Muscle of leg (tissue), 11 donors: ENCODE results near the gene SPO11. TPM values are rescaled to one million over a fixed set of nuclear protein-coding genes. Genes with fewer than 3 reads are reported as not detected.
A peak's percentile ranks its signal among the peaks of the same experiment; 100 is the strongest.

ENCODE experiments used
- DNase-seq: peaks from one replicate; pipeline ENCODE4 v3.0.0; 2013
- H3K27ac ChIP-seq: one replicate; pipeline ENCODE4 v1.5.1; 2013; ENCODE audit warnings: mild to moderate bottlenecking, low read length, control low read depth
- H3K27me3 ChIP-seq: one replicate; pipeline ENCODE4 v1.6.1; 2013; ENCODE audit warnings: low read length; ENCODE audit not compliant: control insufficient read depth, insufficient read depth
- H3K36me3 ChIP-seq: one replicate; pipeline ENCODE4 v1.6.1; 2013; ENCODE audit warnings: low read length; ENCODE audit not compliant: control insufficient read depth, insufficient read depth
- H3K4me1 ChIP-seq: one replicate; pipeline ENCODE4 v1.6.1; 2013; ENCODE audit warnings: low read length; ENCODE audit not compliant: control insufficient read depth, insufficient read depth
- H3K4me3 ChIP-seq: one replicate; pipeline ENCODE4 v1.5.1; 2013; ENCODE audit warnings: low read length, control low read depth
- H3K9me3 ChIP-seq: replicated peaks from 2 replicates; pipeline ENCODE4 v1.6.1; 2013; ENCODE audit warnings: low read depth, low read length; ENCODE audit not compliant: control insufficient read depth
- WGBS: methylation state at CpG from one replicate; pipeline ENCODE4 v1.1.5; 2013; ENCODE audit warnings: missing lambda C conversion rate; ENCODE audit not compliant: insufficient coverage; 5-methylcytosine and 5-hydroxymethylcytosine counted together
- polyA plus RNA-seq, 8 donors: library from polyadenylated mRNA; unstranded; fragments of 120-200 nt; gene quantifications; one replicate each; pipeline versions ENCODE4 v1.2.1 to v1.2.3, GENCODE V29; 2013; ENCODE audit warnings: inconsistent platforms in 1 of 8, low replicate concordance in 1 of 8; ENCODE audit not compliant: insufficient read length in 8 of 8, insufficient read depth in 1 of 8
- total RNA-seq: library from RNA; stranded (reverse); fragments of 120-200 nt; gene quantifications from one replicate; pipeline ENCODE4 v1.2.4, GENCODE V29; 2013

Gene SPO11
- total and polyA plus RNA-seq, 9 donors: not detected

DNA sequence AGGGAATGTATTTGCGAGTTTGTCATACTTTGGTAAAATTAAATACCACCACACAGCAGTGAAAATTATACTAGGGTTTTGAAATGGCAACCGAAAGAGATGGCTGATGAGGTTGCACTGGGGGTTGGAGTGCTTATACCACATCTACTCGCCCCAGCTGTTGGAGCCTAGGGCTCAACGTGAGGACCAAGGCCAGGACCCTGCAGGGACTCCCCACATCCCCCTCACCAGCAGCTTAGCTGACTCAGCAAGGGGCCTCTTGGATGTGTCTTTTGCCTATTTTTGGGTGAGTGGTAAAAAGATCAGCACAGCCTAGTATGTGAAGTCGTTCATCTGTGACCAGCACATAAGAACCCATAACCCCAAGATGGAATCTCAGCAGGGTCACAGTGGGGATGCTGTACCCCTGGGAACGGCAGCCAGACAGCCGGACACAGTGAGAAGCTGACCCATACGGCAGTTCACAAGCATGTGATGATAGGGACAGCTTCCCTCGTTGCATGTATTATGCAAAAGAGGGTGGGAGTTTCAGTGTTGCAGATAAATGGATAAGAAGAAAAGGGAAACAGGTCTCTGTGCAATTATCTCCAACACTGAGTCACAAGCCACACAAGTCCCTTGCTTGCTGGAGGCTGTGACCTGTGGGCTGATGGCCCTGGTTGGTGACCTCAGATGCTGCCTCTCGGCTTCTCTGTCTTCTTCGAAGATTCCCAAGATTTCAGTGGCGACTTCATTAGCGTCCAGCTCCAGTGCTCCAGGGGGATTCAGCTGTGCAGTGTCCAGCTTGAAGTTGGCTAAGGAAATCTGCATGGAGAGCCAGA is 20.9 kb upstream of the SPO11 start:
- no peaks in the 10 kb centered on the region for H3K9me3 ChIP-seq
- WGBS: 30% methylated on average over 9 of the region's 13 CpGs
- peak; percentile 49 for DNase-seq
- H3K4me3 ChIP-seq: no peak overlapping the region
- H3K36me3 ChIP-seq: no peaks in the 10 kb centered on the region
- H3K27ac ChIP-seq: no peak overlapping the region
- peaks cover 11% of the 10 kb centered on the region for H3K4me1 ChIP-seq
- peaks cover 33% of the 10 kb centered on the region for H3K27me3 ChIP-seq

DNA sequence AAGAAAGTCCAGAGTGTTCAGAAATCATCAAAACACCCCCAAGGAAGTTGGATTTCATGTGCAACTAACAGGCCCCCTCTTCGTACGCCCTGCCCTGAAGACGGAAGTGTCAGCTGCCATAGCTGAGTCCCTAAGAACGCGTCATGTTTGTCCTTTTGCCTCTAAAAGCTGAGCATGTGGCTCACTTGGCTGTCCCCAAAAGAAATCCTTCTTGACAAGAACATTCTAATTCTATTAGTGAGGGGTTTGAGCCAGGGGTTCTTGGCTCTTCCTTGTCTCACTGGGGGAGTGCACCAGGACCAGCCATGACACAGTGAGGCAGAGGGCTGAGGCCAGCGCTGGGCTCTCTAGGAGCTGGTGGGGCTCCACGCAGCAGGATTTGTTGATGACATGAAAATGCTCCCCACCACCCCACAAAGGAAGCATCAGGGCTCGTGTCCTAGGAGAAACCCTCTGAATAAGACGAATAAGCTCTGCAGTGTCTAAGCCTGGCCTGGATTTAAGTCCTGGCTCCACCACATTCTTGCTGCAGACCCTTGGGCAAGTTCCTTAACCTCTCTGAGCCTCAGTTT is 20.0 kb upstream of the SPO11 start:
- peaks cover 31% of the 10 kb centered on the region for H3K27me3 ChIP-seq
- no peaks in the 10 kb centered on the region for H3K36me3 ChIP-seq
- 68% methylated on average over 3 of the region's 9 CpGs for WGBS
- DNase-seq: peak; percentile 40
- peaks cover 11% of the 10 kb centered on the region for H3K4me1 ChIP-seq
- no peaks in the 10 kb centered on the region for H3K9me3 ChIP-seq
- H3K4me3 ChIP-seq: no peak overlapping the region
- no peak overlapping the region for H3K27ac ChIP-seq

- no peak for DNase-seq
- 88% methylated on average over 8 of the region's 11 CpGs for WGBS
- Histone ChIP-seq H3K27me3 (peaks cover 31% of the 10 kb centered on the region), H3K4me1 (peaks cover 13% of the 10 kb centered on the region), H3K4me3 (no peak overlapping the region), H3K9me3 (no peaks in the 10 kb centered on the region), H3K36me3 (no peaks in the 10 kb centered on the region), H3K27ac (no peak overlapping the region)
Measured at GRCh38 chr20:57310821-57311514, 18.6 kb upstream of the SPO11 start.

- no peak overlapping the region for H3K4me3 ChIP-seq
- H3K36me3 ChIP-seq: no peaks in the 10 kb centered on the region
- H3K27ac ChIP-seq: no peak overlapping the region
- no peaks in the 10 kb centered on the region for H3K9me3 ChIP-seq
- H3K27me3 ChIP-seq: peaks cover 31% of the 10 kb centered on the region
- 95% methylated on average over 6 of the region's 6 CpGs for WGBS
- no peak for DNase-seq
- H3K4me1 ChIP-seq: peaks cover 13% of the 10 kb centered on the region
Measured at GRCh38 chr20:57312138-57312537, 17.5 kb upstream of the SPO11 start.

GRCh38 chr20:57313230-57313629 is 16.4 kb upstream of the SPO11 start:
- no peak overlapping the region for H3K4me3 ChIP-seq
- H3K27me3 ChIP-seq: peaks cover 29% of the 10 kb centered on the region
- no peaks in the 10 kb centered on the region for H3K36me3 ChIP-seq
- no peaks in the 10 kb centered on the region for H3K9me3 ChIP-seq
- WGBS: 67% methylated on average over 1 of the region's 5 CpGs
- peaks cover 13% of the 10 kb centered on the region for H3K4me1 ChIP-seq
- H3K27ac ChIP-seq: no peak overlapping the region
- DNase-seq: no peak

DNA sequence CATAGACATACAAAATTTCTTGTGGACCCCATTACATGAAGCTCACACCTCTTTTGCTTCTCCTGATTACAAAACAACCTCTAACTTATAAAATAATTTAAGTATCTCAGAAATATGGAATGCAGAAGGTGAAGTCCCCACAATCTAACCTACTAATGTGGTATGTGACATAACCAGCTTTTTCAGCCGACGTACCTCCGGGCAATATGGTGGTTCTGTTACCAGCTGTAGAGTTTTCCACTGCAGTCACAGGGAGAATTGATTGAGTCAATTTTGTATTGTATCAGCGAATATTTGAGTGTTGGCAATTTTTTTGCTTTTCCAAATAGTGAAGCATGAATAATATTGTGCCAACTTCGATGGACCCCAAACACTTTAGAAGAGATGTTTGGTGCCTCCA is 15.7 kb upstream of the SPO11 start:
- Histone ChIP-seq H3K36me3 (no peaks in the 10 kb centered on the region), H3K27me3 (peaks cover 27% of the 10 kb centered on the region), H3K27ac (no peak overlapping the region), H3K9me3 (no peaks in the 10 kb centered on the region), H3K4me3 (no peak overlapping the region), H3K4me1 (peaks cover 10% of the 10 kb centered on the region)
- DNase-seq: no peak
- 94% methylated on average over 3 of the region's 5 CpGs for WGBS

DNA sequence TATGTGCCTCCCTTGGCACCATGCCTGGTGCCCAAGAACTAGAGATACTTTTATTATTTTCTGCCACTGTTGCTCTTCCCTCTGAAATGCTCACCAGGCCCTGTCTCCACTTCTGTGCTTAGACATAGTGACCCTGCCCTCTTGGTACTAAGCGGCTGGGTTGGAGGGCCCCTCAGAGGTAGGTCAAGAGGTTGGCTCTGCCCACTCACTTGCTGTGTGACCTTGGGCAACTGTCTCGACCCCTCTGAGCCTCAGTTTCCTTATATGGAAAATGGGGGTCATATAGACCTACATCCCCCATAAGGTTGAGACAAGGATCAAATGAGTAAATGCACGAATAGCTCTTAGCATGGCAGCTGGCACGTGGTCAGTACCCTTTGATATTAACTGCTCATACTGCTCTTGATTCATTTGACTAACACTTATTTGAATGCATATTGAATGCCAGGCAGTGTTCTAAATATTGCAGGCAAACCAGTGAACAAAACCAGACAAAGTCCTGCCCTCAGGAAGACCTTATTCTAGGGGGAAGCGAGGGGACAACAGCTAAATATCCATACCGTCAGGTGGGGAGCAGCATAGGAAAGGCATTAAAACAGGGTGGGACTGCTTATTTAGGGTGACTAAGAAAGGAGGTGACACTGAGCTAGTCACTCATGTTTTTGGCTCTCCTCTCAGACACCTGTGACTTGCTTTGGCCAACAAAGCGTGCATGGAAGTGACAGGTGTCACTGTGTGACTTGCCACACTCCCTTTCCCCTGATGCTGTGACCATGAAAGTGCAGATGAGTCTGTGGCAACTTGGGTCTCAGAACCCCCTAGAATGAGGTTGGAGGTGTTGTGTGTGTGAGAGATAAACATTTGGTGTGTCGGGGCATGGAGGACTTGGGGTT is 14.3 kb upstream of the SPO11 start:
- DNase-seq: no peak
- no peaks in the 10 kb centered on the region for H3K9me3 ChIP-seq
- no peak overlapping the region for H3K4me3 ChIP-seq
- H3K27me3 ChIP-seq: peaks cover 17% of the 10 kb centered on the region
- no peaks in the 10 kb centered on the region for H3K36me3 ChIP-seq
- peaks cover 4% of the 10 kb centered on the region for H3K4me1 ChIP-seq
- no peak overlapping the region for H3K27ac ChIP-seq
- whole genome bisulfite sequencing: 81% methylated on average over 4 of the region's 8 CpGs

DNA sequence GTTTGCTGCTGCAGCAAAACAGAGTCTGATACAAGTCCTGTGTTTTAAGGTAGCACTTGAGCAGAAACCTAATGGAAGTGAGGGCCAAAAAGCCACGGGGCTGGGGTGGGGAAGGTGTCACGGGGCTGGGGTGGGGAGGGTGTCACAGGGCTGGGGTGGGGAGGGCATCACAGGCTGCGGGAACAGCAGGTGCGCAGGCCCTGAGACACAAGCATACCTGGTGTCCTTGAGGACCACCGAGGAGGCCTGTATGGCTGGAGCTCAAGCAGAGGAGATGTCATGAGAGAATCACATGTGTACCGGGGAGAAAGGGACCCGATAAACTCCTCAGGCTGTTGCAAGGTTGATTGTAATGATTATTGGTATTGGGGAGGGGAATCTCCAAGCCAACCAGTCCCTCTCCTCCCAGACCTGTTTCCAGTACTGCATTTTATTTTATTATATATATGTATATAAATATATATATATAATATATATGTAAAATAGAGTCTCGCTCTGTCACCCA is 13.6 kb upstream of the SPO11 start:
- DNase-seq: no peak
- no peaks in the 10 kb centered on the region for H3K36me3 ChIP-seq
- H3K4me3 ChIP-seq: no peak overlapping the region
- no peak overlapping the region for H3K27ac ChIP-seq
- peaks cover 4% of the 10 kb centered on the region for H3K4me1 ChIP-seq
- 75% methylated on average over 4 of the region's 8 CpGs for WGBS
- peaks cover 12% of the 10 kb centered on the region for H3K27me3 ChIP-seq
- no peaks in the 10 kb centered on the region for H3K9me3 ChIP-seq

DNA sequence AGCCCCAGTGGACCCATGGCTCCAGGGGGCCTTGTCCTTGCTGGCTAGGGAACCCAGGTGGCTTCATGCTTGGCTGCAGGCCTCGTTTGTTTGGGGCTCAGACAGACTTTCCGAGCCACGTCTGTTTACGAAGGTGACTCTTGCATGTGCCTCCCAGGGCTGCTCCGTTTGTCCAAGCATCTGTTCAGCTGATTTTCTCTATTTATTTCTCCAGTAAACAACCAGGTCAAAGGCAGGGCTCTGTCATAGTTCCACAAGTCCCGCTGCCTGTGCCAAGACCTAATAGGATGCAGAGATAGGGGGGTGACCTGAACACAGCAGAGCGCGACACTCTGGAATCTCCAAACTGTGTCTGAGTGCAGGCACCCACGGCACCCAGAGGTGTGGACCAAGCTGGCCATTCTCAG is 12.8 kb upstream of the SPO11 start:
- WGBS: 62% methylated on average over 9 of the region's 9 CpGs
- H3K27ac ChIP-seq: no peak overlapping the region
- no peaks in the 10 kb centered on the region for H3K36me3 ChIP-seq
- peaks cover 17% of the 10 kb centered on the region for H3K27me3 ChIP-seq
- peaks cover 4% of the 10 kb centered on the region for H3K4me1 ChIP-seq
- H3K4me3 ChIP-seq: no peak overlapping the region
- no peak for DNase-seq
- no peaks in the 10 kb centered on the region for H3K9me3 ChIP-seq
